ENCODE results near the gene SMG6.

The SMG6 gene

DNA sequence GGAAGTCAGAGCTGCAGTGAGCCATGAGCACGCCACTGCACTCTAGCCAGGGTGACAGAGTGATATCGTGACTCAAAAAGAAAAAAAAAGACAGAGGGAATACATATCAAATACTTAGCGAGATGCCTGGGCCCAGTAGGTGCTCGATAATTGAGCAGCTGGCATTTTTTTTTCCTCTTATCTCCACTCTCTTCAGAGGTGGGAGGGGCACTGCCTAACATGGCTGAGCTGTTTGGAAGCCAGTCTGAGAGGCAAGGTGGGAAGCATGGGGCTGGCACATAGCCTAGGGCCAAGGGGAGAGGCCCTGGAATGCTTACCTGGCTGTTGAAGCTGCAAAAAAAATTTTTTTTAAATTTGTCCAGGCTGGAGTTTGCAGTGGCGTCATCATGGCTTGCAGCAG, 210.2 kb downstream of the SMG6 start:
- DNase-seq (ENCODE audit: extremely low read depth, insufficient read length) = no peak
- no peaks in the 10 kb centered on the region for H3K27me3 ChIP-seq (replicated peaks; ENCODE audit: control insufficient read depth, insufficient read depth, low read length)
- no peak overlapping the region for H3K4me3 ChIP-seq (replicated peaks; ENCODE audit: low read depth, low read length)
- peaks cover 5% of the 10 kb centered on the region; the same call in 1 of the 2 replicates for H3K36me3 ChIP-seq (ENCODE audit: control insufficient read depth, insufficient read depth, low read length)
- TF ChIP-seq, protein P1, sequence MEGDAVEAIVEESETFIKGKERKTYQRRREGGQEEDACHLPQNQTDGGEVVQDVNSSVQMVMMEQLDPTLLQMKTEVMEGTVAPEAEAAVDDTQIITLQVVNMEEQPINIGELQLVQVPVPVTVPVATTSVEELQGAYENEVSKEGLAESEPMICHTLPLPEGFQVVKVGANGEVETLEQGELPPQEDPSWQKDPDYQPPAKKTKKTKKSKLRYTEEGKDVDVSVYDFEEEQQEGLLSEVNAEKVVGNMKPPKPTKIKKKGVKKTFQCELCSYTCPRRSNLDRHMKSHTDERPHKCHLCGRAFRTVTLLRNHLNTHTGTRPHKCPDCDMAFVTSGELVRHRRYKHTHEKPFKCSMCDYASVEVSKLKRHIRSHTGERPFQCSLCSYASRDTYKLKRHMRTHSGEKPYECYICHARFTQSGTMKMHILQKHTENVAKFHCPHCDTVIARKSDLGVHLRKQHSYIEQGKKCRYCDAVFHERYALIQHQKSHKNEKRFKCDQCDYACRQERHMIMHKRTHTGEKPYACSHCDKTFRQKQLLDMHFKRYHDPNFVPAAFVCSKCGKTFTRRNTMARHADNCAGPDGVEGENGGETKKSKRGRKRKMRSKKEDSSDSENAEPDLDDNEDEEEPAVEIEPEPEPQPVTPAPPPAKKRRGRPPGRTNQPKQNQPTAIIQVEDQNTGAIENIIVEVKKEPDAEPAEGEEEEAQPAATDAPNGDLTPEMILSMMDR (IDR thresholded peaks at IDR 0.05; ENCODE audit: insufficient read depth, low read length, poor library complexity, severe bottlenecking) = no peak

DNA sequence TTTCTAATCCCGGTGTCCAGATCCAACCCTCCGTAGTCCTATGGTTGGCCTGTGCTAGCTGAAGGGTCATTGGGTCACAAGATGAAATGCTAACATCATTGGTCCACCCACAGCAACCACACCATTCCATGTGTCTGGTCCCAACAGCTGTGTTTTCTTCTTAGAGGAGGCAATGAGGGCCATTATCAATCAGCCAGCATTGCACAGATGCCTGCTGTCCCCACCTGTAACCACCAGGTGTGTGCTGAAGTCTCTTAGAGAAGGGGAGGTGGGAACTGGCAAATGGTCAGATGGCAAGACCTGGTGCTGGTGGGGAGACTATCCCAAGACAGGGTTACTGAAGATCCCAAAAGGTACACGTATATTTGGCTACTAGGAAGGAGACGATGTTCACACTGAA, 211.3 kb downstream of the SMG6 start:
- Histone ChIP-seq H3K27me3 (replicated peaks; ENCODE audit: control insufficient read depth, insufficient read depth, low read length) (no peaks in the 10 kb centered on the region), H3K4me3 (replicated peaks; ENCODE audit: low read depth, low read length) (no peak overlapping the region), H3K36me3 (ENCODE audit: control insufficient read depth, insufficient read depth, low read length) (peaks cover 3% of the 10 kb centered on the region; the same call in 1 of the 2 replicates)
- TF ChIP-seq, protein P1 (IDR thresholded peaks at IDR 0.05; ENCODE audit: insufficient read depth, low read length, poor library complexity, severe bottlenecking) = no peak
- no peak for DNase-seq (ENCODE audit: extremely low read depth, insufficient read length)

DNA sequence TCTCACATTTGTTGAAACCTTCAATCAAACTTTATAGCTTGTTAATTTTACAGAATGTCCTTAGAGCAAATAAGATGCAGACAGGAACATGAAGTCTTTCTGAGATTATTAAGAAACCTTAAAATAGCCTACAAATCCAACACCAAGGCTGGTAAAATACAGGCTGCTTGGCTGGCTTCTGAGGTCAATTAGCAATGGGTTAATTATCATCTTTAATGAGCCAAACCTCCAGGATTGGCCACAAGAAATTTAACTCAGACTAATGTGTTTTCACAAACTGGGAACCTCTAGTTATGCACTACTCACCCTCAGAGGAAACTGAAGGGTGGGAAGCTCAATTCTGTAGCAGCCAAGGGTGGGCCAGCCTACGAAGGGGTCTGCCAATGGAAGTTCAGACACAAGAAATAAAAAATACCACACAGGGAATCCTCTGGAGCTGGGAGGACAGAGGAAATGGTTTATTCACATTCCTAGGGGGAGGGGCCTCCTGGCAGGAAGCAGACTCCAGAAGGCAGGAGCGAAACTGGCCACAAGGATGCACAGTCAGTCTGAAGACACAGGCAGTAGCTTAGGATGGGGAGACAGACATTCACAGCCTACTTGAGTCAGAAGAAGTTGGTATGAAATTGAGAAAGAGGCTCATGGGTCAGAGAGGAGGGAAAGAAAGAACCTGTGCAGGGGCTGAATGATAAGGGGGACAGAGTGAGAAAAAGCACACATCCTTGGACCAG, 212.6 kb downstream of the SMG6 start:
- H3K4me3 ChIP-seq (replicated peaks; ENCODE audit: low read depth, low read length) = peak overlapping the region; percentile 52
- H3K36me3 ChIP-seq (ENCODE audit: control insufficient read depth, insufficient read depth, low read length) = peaks cover 3% of the 10 kb centered on the region; the same call in 1 of the 2 replicates
- no peaks in the 10 kb centered on the region for H3K27me3 ChIP-seq (replicated peaks; ENCODE audit: control insufficient read depth, insufficient read depth, low read length)
- no peak for DNase-seq (ENCODE audit: extremely low read depth, insufficient read length)
- TF ChIP-seq, protein P1 (IDR thresholded peaks at IDR 0.05; ENCODE audit: insufficient read depth, low read length, poor library complexity, severe bottlenecking) = no peak

DNA sequence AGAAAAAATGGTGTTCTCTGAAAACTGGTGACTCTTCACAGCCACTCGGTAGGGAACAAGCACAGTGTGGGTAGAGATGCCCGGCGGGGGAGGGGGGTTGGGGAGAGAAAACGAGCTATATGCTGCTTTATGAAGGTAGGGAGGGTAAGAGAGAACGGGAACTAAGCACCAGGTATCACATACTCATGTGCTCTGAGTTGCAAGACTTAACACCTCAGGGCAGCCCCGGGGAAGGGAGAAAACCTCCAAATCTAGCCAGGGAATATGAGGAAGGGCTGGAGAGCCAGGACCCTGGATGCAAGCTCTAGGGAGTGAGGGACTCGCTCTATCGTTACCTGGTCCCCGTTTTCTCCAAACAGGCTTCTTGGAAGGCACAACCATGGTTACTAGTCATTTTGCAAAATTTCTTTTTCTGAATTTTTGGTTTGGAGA, 213.4 kb downstream of the SMG6 start:
- DNase-seq (ENCODE audit: extremely low read depth, insufficient read length) = no peak
- H3K4me3 ChIP-seq (replicated peaks; ENCODE audit: low read depth, low read length) = peak overlapping the region; percentile 52

DNA sequence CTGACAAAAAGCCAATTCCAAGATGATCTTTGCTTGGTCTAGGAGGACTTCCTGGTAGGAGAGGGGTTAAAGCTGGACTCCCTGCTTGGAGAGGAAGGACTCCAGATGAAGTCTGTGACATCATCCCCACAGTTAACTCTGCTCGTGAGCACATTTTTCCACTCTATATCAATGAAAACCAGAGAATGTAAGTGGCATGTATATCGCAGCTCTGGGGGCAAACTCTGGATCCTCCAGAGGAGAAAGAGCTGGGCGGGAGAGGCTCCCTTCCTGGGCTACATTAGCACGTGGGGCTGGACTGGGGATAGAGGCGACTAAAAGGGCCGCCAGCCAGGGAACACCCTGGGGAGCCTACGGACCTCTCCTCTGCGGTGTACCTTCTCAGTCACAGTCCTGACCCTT, 214.6 kb downstream of the SMG6 start:
- no peak for DNase-seq (ENCODE audit: extremely low read depth, insufficient read length)
- peak overlapping the region; percentile 29; the same call in 1 of the 2 replicates for H3K4me3 ChIP-seq (replicated peaks; ENCODE audit: low read depth, low read length)
- peaks cover 6% of the 10 kb centered on the region; the same call in 1 of the 2 replicates for H3K36me3 ChIP-seq (ENCODE audit: control insufficient read depth, insufficient read depth, low read length)
- no peaks in the 10 kb centered on the region for H3K27me3 ChIP-seq (replicated peaks; ENCODE audit: control insufficient read depth, insufficient read depth, low read length)
- TF ChIP-seq, protein P1 (IDR thresholded peaks at IDR 0.05; ENCODE audit: insufficient read depth, low read length, poor library complexity, severe bottlenecking) = no peak

More for the DNA sequence above, 213.4 kb downstream of the SMG6 start:
- no peaks in the 10 kb centered on the region for H3K27me3 ChIP-seq (replicated peaks; ENCODE audit: control insufficient read depth, insufficient read depth, low read length)
- peaks cover 4% of the 10 kb centered on the region for H3K36me3 ChIP-seq (ENCODE audit: control insufficient read depth, insufficient read depth, low read length)
- TF ChIP-seq, protein P1 (IDR thresholded peaks at IDR 0.05; ENCODE audit: insufficient read depth, low read length, poor library complexity, severe bottlenecking) = no peak
